HEK293T (cell line): ENCODE measurements around the gene RAET1L.

Experiments
- CTCF ChIA-PET: fragments of 350-600 bp; formaldehyde crosslinking; extraction: SDS; loops from one replicate; lab custom pipeline; 2021; ENCODE audit warnings: antibody characterized with exemption, inconsistent platforms; lab: Yijun Ruan, JAX
- POLR2A ChIA-PET: fragments of 350-600 bp; formaldehyde crosslinking; extraction: SDS; loops from one replicate; lab custom pipeline; 2020; ENCODE audit warnings: antibody characterized with exemption, inconsistent platforms; lab: Yijun Ruan, JAX
- DNase-seq: peaks from one replicate; pipeline ENCODE4 v3.0.0; 2012; ENCODE audit warnings: mixed read lengths; ENCODE audit errors: extremely low spot score
- ARNT ChIP-seq: fragments of 450-650 bp; IDR thresholded peaks from 2 replicates; pipeline ENCODE4 v1.6.1; 2017; ENCODE audit warnings: mild to moderate bottlenecking
- BHLHE40 ChIP-seq: fragments of 450-650 bp; IDR thresholded peaks from 2 replicates; pipeline ENCODE4 v1.6.1; 2016; ENCODE audit warnings: mild to moderate bottlenecking, moderate library complexity, borderline replicate concordance
- CTBP1 ChIP-seq: fragments of 450-650 bp; IDR thresholded peaks from 2 replicates; pipeline ENCODE4 v1.6.1; 2016; ENCODE audit warnings: borderline replicate concordance
- ELF4 ChIP-seq: fragments of 450-650 bp; IDR thresholded peaks from 2 replicates; pipeline ENCODE4 v1.6.1; 2017; ENCODE audit warnings: antibody characterized with exemption
- FOXA1 ChIP-seq: fragments of 450-650 bp; IDR thresholded peaks from 2 replicates; pipeline ENCODE4 v1.6.1; 2016; ENCODE audit warnings: mild to moderate bottlenecking
- FOXK2 ChIP-seq: fragments of 450-650 bp; IDR thresholded peaks from 2 replicates; pipeline ENCODE4 v1.6.1; 2016; ENCODE audit warnings: mild to moderate bottlenecking
- FOXM1 ChIP-seq: fragments of 450-650 bp; IDR thresholded peaks from 2 replicates; pipeline ENCODE4 v1.6.1; 2017; ENCODE audit warnings: mild to moderate bottlenecking, borderline replicate concordance
- HDGF ChIP-seq: fragments of 450-650 bp; IDR thresholded peaks from 2 replicates; pipeline ENCODE4 v1.6.1; 2017; ENCODE audit warnings: antibody characterized with exemption, borderline replicate concordance
- L3MBTL2 ChIP-seq: fragments of 450-650 bp; conservative IDR thresholded peaks from 2 replicates; pipeline ENCODE4 v1.6.1; 2016; ENCODE audit warnings: mild to moderate bottlenecking
- LEF1 ChIP-seq: fragments of 450-650 bp; IDR thresholded peaks from 2 replicates; pipeline ENCODE4 v1.6.1; 2017; ENCODE audit warnings: mild to moderate bottlenecking, borderline replicate concordance
- NFRKB ChIP-seq: fragments of 450-650 bp; IDR thresholded peaks from 2 replicates; pipeline ENCODE4 v1.6.1; 2016; ENCODE audit warnings: mild to moderate bottlenecking, moderate library complexity
- PKNOX1 ChIP-seq: fragments of 450-650 bp; IDR thresholded peaks from 2 replicates; pipeline ENCODE4 v1.6.1; 2016
- SP1 ChIP-seq: fragments of 450-650 bp; IDR thresholded peaks from 2 replicates; pipeline ENCODE4 v1.6.1; 2017
- SUZ12 ChIP-seq: fragments of 450-650 bp; IDR thresholded peaks from 2 replicates; pipeline ENCODE4 v1.6.1; 2016; ENCODE audit warnings: mild to moderate bottlenecking
- TARDBP ChIP-seq: fragments of 450-650 bp; IDR thresholded peaks from 2 replicates; pipeline ENCODE4 v1.6.1; 2016
- ZNF384 ChIP-seq: fragments of 450-650 bp; IDR thresholded peaks from 2 replicates; pipeline ENCODE4 v1.6.1; 2016

Gene RAET1L

GRCh38 chr6:150030611-150031010 is 5.3 kb upstream of the RAET1L start:
- no peak for TF ChIP-seq FOXK2
- no peak for TF ChIP-seq ELF4
- no peak for TF ChIP-seq BHLHE40
- no peak for TF ChIP-seq SP1
- TF ChIP-seq FOXA1: no peak
- no peak for TF ChIP-seq ARNT
- TF ChIP-seq L3MBTL2: no peak
- no peak for TF ChIP-seq PKNOX1
- TF ChIP-seq NFRKB: no peak
- TF ChIP-seq SUZ12: no peak
- no peak for TF ChIP-seq ZNF384
- TF ChIP-seq HDGF: no peak
- TF ChIP-seq CTBP1: no peak
- TF ChIP-seq LEF1: no peak
- no peak for TF ChIP-seq FOXM1
- no peak for TF ChIP-seq TARDBP
- CTCF ChIA-PET: interaction anchor here (0.5 to 1.0 kb wide), 2 partner anchors 21 to 94 kb away, joined by 3 read pairs; no protein-coding TSS in a partner anchor
- no peak for DNase-seq
- POLR2A ChIA-PET: no interaction called here

GRCh38 chr6:150029749-150030148 is 4.4 kb upstream of the RAET1L start:
- DNase-seq: no peak
- ChIA-PET CTCF (interaction anchor here (0.6 kb wide), 1 partner anchor 1345 kb away, joined by 3 read pairs; no protein-coding TSS in a partner anchor), POLR2A (no interaction called here)
- TF ChIP-seq NFRKB (no peak), ARNT (no peak), L3MBTL2 (no peak), SP1 (no peak), ELF4 (no peak), FOXA1 (no peak), CTBP1 (no peak), LEF1 (no peak), FOXM1 (no peak)

GRCh38 chr6:150029276-150029675 is 3.9 kb upstream of the RAET1L start:
- no peak for TF ChIP-seq SUZ12
- no peak for TF ChIP-seq SP1
- no peak for TF ChIP-seq FOXK2
- no peak for TF ChIP-seq PKNOX1
- no peak for TF ChIP-seq TARDBP
- no peak for TF ChIP-seq L3MBTL2
- CTCF ChIA-PET: no interaction called here
- POLR2A ChIA-PET: no interaction called here
- DNase-seq: no peak

- POLR2A ChIA-PET: no interaction called here
- TF ChIP-seq FOXM1 (no peak), PKNOX1 (no peak), CTBP1 (no peak), HDGF (no peak), ZNF384 (no peak), SP1 (no peak), ARNT (no peak), L3MBTL2 (no peak), FOXA1 (no peak), ELF4 (no peak), FOXK2 (no peak), LEF1 (no peak)
- CTCF ChIA-PET: no interaction called here
- DNase-seq: no peak
Observed at GRCh38 chr6:150028799-150029198, 3.5 kb upstream of the RAET1L start.

- TF ChIP-seq CTBP1: no peak
- CTCF ChIA-PET: no interaction called here
- POLR2A ChIA-PET: no interaction called here
- no peak for DNase-seq
Observed at GRCh38 chr6:150027806-150028565, 2.7 kb upstream of the RAET1L start.

GRCh38 chr6:150026976-150027805 is 1.9 kb upstream of the RAET1L start:
- no peak for DNase-seq
- CTCF ChIA-PET: no interaction called here

More at GRCh38 chr6:150026976-150027805, 1.9 kb upstream of the RAET1L start:
- TF ChIP-seq SP1 (no peak), FOXK2 (no peak), SUZ12 (no peak), FOXA1 (no peak), HDGF (no peak), LEF1 (no peak), NFRKB (no peak), ZNF384 (no peak), L3MBTL2 (no peak), BHLHE40 (no peak), ELF4 (no peak), FOXM1 (no peak), ARNT (no peak), PKNOX1 (no peak)
- POLR2A ChIA-PET: no interaction called here
